Lower leg skin (tissue), 3 donors: Measurements from ENCODE around the gene RUNX3.

Experiments used
- CTCF ChIP-seq, 3 donors: fragments of 450-650 bp; IDR thresholded peaks; one replicate each; pipeline ENCODE4 v1.5.1; 2016; ENCODE audit warnings: antibody characterized with exemption in 3 of 3, mild to moderate bottlenecking in 3 of 3, moderate library complexity in 2 of 3
- POLR2A ChIP-seq, 2 donors: fragments of 450-650 bp; IDR thresholded peaks; one replicate each; pipeline ENCODE4 v1.6.1; 2016 to 2017; ENCODE audit warnings: antibody characterized with exemption in 2 of 2, mild to moderate bottlenecking in 1 of 2, moderate library complexity in 1 of 2

- TF ChIP-seq CTCF (IDR thresholded peaks at IDR 0.05) (no peak), POLR2A (IDR thresholded peaks at IDR 0.05) (no peak)
Measured at GRCh38 chr1:24963943-24964693, 34.0 kb upstream of the RUNX3 start.
